SK-N-MC (cell line): ENCODE data around the gene SCG3.

Experiments
- EZH2 ChIP-seq: fragments of 200-600 bp; sonication (generic); IDR thresholded peaks from one replicate; pipeline ENCODE4 v1.6.1; 2017; ENCODE audit warnings: antibody characterized with exemption
- POLR2AphosphoS5 ChIP-seq: IDR thresholded peaks from 2 replicates; pipeline ENCODE4 v1.6.1; 2012; ENCODE audit warnings: mild to moderate bottlenecking, low read depth, low read length, borderline replicate concordance

- TF ChIP-seq EZH2 (no peak), POLR2AphosphoS5 (no peak)
Measured at GRCh38 chr15:51652084-51652668, 29.1 kb upstream of the SCG3 start.
